DLD1 (cell line): ENCODE measurements around the gene HBD.
"Not testable (repeated sequence)": the region's sequence is repeated elsewhere in the genome, so short reads cannot be mapped to it uniquely, and the experiment has no call there.

Source experiments
- in situ Hi-C: cut with HindIII; loops from 2 replicates; pipeline ENCODE4 v1.10.0; 2017; ENCODE audit warnings: low sequenced_read_pairs

HBD gene

GRCh38 chr11:5253440-5253839 is 19.2 kb upstream of the HBD start:
- in situ Hi-C loops = not testable (repeated sequence)

GRCh38 chr11:5252919-5253265 is 18.6 kb upstream of the HBD start:
- in situ Hi-C loops = no loop called here

- in situ Hi-C loops = no loop called here
Observed at GRCh38 chr11:5252192-5252918, 18.1 kb upstream of the HBD start.

GRCh38 chr11:5251746-5252145 is 17.5 kb upstream of the HBD start:
- in situ Hi-C loops = no loop called here

GRCh38 chr11:5250543-5251204 is 16.4 kb upstream of the HBD start:
- in situ Hi-C loops = no loop called here

GRCh38 chr11:5249807-5250396 is 15.6 kb upstream of the HBD start, which contains the start of gene HBG1:
HBG1 (minus strand) TSS chr11:5249857; CDS start chr11:5249804, 53 bp downstream.
- in situ Hi-C loops = not testable (repeated sequence)

GRCh38 chr11:5248498-5248897 is 14.2 kb upstream of the HBD start:
- in situ Hi-C loops = not testable (repeated sequence)

- in situ Hi-C loops = no loop called here
Observed at GRCh38 chr11:5247472-5248192, 13.3 kb upstream of the HBD start.

GRCh38 chr11:5246772-5247471 is 12.6 kb upstream of the HBD start:
- in situ Hi-C loops = no loop called here

GRCh38 chr11:5245155-5245554 is 10.9 kb upstream of the HBD start:
- in situ Hi-C loops = no loop called here

GRCh38 chr11:5243816-5244180 is 9.5 kb upstream of the HBD start:
- in situ Hi-C loops = no loop called here

GRCh38 chr11:5242933-5243815 is 8.9 kb upstream of the HBD start:
- in situ Hi-C loops = no loop called here

- in situ Hi-C loops = no loop called here
Observed at GRCh38 chr11:5242208-5242607, 7.9 kb upstream of the HBD start.

GRCh38 chr11:5241458-5241857 is 7.2 kb upstream of the HBD start:
- in situ Hi-C loops = no loop called here

- in situ Hi-C loops = no loop called here
Observed at GRCh38 chr11:5240458-5240857, 6.2 kb upstream of the HBD start.

- in situ Hi-C loops = no loop called here
Observed at GRCh38 chr11:5240056-5240455, 5.8 kb upstream of the HBD start.

- in situ Hi-C loops = no loop called here
Observed at GRCh38 chr11:5239046-5239445, 4.8 kb upstream of the HBD start.

GRCh38 chr11:5238486-5238885 is 4.2 kb upstream of the HBD start:
- in situ Hi-C loops = no loop called here

- in situ Hi-C loops = no loop called here
Observed at GRCh38 chr11:5237420-5237819, 3.1 kb upstream of the HBD start.
